GM12873 (cell line): ENCODE results near the gene CLDN34.

Source experiments
- CTCF ChIP-seq: IDR thresholded peaks from 2 replicates; pipeline ENCODE4 v1.5.1; 2012; ENCODE audit warnings: low read depth, mild to moderate bottlenecking, moderate library complexity, low read length, control low read depth; ENCODE audit not compliant: insufficient read depth; ENCODE audit errors: missing control alignments

CLDN34 gene, protein sequence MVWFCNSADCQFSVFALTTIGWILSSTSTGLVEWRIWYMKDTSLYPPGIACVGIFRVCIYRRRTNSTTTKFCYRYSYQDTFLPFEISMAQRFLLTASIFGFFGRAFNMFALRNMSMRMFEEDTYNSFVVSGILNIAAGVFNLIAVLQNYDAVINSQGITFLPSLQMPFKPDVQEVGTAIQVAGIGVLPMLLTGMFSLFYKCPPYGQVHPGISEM

DNA sequence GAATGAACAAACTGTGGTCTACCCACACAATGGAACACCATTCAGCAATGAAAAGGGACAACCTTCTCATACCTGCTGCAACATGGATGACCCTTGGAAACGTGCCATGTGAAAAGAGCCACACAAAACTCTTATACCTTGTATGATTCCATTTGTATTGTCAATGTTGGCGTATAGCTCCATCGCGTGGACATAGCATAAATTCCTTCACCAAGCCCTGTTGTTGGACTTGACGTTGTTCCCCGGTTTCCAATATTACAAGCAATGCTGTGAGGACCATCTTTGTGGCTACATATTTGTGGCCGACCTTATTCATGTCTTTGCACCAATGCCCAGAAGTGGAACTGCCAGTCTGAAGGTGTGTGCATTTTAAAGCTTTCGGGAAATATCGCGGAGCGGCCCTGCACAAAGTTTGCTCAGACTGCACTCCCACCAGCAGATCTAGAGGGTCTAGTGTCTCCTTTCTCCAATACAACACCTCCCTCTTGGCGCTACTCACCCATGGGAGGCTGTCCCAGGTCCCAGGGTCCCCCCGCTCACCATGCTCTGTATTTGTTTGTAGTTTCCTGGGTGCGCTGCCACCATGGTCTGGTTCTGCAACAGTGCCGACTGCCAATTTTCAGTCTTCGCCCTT, at the start of gene CLDN34:
Gene CLDN34, plus strand, starts transcription at position 584 of the 634 bp plus-strand sequence. Its CDS starts 0 bp downstream, at position 584.
- no peak for TF ChIP-seq CTCF

- TF ChIP-seq CTCF = no peak
Observed at GRCh38 chrX:9917861-9918260, 49.3 kb upstream of the CLDN34 start.

- no peak for TF ChIP-seq CTCF
Observed at GRCh38 chrX:9919632-9920172, 47.5 kb upstream of the CLDN34 start.

GRCh38 chrX:9921407-9921806, 45.8 kb upstream of the CLDN34 start:
- TF ChIP-seq CTCF = no peak

GRCh38 chrX:9923357-9923756, 43.8 kb upstream of the CLDN34 start:
- TF ChIP-seq CTCF = no peak

- TF ChIP-seq CTCF = no peak
Observed at GRCh38 chrX:9926002-9926401, 41.2 kb upstream of the CLDN34 start.

- TF ChIP-seq CTCF = no peak
Observed at GRCh38 chrX:9927698-9928482, 39.3 kb upstream of the CLDN34 start.
